GM18951 (cell line): ENCODE data around the gene MAN2A1.
"Not testable (repeated sequence)": the region's sequence is repeated elsewhere in the genome, so short reads cannot be mapped to it uniquely, and the experiment has no call there.

Experiments
- POLR2A ChIP-seq: IDR thresholded peaks from 4 replicates; pipeline ENCODE4 v1.6.1; 2011; ENCODE audit warnings: mild to moderate bottlenecking; ENCODE audit not compliant: insufficient read length, insufficient read depth; ENCODE audit errors: extremely low read depth
- in situ Hi-C: fragments of 300-500 bp; cut with MboI; formaldehyde crosslinking; loops from one replicate; pipeline ENCODE4 v1.12.0; 2022; ENCODE audit warnings: low sequenced_read_pairs, mixed read lengths, inconsistent platforms; ENCODE audit not compliant: unreplicated experiment

Gene MAN2A1

DNA sequence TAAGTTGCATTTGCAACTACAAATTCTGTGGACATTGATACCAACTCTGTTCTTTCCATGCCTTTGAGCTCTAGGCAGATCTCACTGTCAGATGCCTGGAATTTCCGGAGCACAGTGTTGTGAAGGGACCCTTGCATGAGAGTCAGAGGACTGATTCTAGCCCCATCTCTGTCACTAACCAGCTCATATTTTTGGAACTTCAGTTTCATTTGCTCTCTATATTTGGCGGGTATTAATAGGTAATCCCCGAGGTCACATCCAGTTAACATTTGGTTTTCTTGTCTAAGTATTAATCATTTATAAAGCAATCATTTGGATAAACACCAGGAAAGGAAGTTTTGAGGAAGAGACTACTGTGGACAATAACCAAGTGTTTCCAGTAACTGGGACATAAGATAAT is 115.7 kb downstream of the MAN2A1 start:
- in situ Hi-C loops: no loop called here
- no peak for TF ChIP-seq POLR2A

DNA sequence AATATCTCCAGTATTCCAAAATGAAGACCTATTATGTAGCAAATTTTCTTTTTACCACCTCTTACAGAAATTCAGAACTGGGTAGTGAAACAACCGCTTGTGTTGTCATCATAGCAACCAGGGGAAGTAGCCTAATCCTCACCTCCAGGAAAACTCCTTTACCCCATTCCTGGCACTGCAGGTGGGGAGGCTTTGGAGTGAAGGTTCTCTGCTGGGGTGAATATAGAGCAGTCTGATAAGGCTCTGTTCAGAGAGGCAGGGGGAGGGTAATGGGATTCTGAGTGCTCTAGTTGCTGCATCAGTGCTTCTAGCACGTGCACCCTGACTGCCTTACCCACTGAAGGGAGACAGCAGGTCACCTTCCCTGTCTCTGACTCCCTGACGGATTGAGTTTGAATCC is 116.2 kb downstream of the MAN2A1 start:
- no peak for TF ChIP-seq POLR2A
- in situ Hi-C loops: no loop called here

DNA sequence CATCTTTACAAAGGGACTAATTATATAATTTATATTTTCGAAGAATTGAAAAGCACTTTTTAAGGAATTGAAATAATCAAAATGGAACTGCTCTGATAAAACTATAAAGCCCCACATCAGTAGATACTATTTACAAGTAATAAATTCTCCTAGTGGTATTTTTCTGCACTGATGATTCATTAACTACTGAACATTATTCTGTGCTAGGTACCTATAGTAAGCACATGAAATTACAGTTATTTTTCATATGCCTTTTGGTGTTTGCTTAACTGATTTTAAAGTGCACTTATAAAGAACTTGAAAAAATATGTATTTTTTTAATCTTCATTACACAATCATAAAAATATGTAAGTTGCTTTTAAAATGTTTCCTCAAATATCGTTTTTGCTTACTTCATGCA is 123.0 kb downstream of the MAN2A1 start:
- in situ Hi-C loops: no loop called here
- TF ChIP-seq POLR2A: no peak

DNA sequence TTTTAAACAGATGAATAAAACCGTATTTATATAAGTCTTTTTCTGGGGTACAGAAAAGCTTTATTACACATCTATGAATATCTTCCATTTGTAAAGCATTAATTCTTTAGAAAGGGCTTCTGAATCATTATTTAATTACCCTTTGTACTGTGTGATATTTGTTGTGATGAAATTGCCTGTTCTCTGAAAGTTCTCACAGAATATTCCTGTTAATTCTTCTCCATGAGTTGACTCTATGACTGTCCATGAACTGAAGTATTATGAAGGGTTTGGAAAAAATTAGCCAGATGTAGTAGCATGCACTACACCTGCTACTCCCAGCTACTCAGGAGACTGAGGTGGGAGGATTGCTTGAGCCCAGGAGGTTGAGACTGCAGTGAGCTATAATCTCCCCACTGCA is 127.0 kb downstream of the MAN2A1 start:
- in situ Hi-C loops: no loop called here
- TF ChIP-seq POLR2A: no peak

DNA sequence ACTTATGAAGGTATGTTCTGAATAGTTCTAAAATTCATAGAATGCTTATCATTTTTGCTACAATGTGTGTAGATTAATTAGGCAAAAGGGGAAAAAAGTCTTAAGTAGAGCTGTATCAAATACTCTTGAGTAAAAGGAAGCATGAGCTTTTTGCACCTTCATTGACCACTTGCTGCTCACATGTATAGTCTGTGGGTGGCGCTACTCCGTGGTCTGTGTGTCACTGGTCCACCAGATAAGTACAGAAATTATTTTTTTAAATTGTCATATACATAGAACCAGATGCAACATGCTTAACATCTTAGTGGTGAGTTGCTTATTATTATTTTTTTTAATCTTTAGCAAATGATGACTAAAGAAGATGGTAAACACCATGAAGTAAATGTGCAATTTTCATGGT is 130.2 kb downstream of the MAN2A1 start:
- in situ Hi-C loops: no loop called here
- TF ChIP-seq POLR2A: no peak

DNA sequence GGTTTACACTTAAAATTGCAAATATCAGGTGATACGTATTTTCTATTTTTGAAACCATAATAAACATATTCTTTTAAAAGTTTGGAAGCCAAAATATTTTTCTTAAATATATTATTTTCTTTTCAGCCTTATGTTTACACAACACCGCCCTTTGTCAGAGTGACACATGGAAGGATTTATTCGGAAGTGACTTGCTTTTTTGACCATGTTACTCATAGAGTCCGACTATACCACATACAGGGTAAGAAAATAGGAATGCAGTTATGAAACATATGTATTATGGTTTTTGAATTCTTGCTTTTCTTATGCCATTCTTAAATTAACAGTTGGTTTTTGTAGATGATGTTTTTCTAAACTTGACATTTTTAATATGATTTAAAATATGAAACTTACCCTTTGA is 133.9 kb downstream of the MAN2A1 start:
- in situ Hi-C loops: no loop called here
- TF ChIP-seq POLR2A: no peak

DNA sequence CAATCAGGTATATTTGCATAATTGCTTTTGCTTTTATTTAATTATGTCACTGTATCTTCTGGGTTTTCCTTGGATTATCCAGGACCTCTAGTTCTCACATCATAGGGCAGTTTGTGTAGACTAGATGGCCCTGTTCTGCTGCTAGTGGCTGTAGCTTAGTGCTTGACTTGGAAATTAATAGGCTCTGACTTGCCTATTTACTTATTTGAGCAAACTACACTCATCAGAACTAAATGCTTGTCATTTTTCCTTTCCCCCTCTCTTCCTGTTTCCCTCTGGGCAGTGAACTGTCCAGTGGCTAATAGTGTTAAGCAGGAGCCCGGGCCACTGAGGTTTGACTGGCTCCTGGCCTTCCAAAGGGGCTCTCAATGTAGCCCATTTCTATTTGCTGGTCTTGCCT is 135.7 kb downstream of the MAN2A1 start:
- no peak for TF ChIP-seq POLR2A
- in situ Hi-C loops: no loop called here

DNA sequence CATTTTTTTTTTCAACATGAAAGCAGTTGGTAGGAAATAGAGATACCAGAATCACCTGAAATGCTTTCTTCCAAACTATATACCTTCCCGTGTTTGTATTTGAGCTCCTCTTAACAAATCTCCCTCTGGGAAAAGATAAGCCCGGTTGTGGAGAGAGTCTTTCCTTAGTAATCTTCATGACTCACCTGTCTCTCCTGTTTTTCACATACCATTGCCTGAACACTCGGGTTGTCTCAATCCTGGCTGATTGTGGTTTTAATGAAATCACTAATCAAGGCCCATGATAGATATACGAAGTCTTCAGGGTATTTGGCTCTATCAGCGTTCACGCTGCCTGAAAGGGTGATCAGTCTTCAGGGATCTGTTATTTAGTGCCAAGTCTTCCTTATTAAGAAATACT is 136.7 kb downstream of the MAN2A1 start:
- TF ChIP-seq POLR2A: no peak
- in situ Hi-C loops: no loop called here

DNA sequence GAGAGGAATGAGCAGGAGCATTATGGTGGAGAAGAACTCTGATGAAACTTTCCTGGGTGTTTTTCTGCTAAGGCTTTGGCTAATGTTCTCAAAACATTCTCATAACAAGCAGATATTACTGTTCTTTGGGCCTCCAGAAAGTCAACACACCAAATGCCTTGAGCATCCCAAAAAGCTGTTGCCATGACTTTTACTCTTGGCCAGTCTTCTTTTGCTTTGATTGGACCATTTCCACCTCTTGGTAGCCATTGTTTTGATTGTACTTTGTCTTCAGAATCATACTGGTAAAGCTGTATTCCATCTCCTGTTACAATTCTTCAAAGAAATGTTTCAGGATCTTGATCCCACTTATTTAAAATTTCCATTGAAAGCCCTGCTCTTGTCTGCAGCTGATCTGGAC is 139.6 kb downstream of the MAN2A1 start:
- in situ Hi-C loops: no loop called here

DNA sequence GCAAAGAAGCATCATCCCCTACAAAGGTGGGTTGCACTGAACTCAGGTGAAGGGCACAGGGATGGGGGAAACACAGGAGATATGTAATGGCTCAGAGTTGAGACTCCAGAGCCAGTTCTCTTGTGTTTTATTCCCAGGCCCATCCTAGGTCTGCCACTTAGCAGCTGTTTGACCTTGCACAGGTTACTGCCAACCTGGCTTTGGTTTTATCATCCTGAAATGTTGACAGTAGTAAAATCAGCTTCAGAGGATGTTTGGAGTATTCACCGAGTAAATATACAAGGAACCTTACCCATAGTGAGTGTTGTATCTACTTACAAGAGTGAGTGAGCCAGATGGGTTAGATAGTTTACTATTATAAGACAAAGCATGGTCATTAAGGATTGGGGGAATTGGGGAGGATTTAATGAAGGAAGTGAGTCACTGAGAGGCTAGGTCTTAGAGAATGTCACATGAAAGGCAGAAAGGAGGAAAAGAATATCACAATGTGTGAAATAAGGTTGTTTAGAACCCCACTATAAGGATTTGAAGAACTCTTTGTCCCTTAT is 141.3 kb downstream of the MAN2A1 start:
- no peak for TF ChIP-seq POLR2A
- in situ Hi-C loops: no loop called here

More for the DNA sequence above, 139.6 kb downstream of the MAN2A1 start:
- TF ChIP-seq POLR2A: no peak

DNA sequence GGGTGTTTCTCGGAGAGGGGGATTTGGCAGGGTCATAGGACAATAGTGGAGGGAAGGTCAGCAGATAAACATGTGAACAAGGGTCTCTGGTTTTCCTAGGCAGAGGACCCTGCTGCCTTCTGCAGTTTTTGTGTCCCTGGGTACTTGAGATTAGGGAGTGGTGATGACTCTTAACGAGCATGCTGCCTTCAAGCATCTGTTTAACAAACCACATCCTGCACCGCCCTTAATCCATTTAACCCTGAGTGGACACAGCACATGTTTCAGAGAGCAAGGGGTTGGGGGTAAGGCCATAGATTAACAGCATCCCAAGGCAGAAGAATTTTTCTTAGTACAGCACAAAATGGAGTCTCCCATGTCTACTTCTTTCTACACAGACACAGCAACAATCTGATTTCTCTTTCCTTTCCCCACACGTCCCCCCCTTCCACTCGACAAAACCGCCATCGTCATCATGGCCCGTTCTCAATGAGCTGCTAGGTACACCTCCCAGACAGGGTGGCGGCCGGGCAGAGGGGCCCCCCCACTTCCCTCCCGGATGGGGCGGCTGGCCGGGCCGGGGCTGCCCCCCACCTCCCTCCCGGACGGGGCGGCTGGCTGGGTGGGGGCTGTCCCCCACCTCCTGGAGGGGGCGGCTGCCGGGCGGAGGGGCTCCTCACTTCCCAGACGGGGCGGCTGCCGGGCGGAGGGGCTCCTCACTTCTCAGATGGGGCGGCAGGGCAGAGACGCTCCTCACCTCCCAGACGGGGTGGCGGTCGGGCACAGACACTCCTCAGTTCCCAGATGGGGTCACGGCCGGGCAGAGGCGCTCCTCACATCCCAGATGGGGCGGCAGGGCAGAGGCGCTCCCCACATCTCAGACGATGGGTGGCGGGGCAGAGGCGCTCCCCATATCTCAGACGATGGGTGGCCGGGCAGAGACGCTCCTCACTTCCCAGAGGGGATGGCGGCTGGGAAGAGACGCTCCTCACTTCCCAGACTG is 142.8 kb downstream of the MAN2A1 start:
- in situ Hi-C loops: not testable (repeated sequence)

DNA sequence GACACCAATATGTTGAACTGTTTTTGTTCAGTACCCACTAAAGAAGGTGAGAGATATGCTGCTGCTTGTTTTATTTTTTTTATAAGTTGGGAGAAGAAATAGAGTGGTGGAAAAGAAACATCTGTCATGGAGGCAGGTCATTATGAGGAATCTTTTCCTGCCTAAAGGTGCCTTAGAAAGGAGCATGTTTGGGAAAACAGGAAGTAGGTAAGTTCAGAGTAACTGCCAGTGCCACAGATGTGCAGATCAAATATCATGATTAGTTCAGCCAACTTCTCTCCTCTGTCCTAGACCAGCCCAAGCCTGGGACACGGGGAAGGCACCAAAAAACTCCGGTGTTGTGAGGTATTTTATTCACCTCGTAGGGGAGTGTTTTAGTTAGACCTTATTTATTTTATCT is 144.2 kb downstream of the MAN2A1 start:
- no peak for TF ChIP-seq POLR2A
- in situ Hi-C loops: no loop called here

DNA sequence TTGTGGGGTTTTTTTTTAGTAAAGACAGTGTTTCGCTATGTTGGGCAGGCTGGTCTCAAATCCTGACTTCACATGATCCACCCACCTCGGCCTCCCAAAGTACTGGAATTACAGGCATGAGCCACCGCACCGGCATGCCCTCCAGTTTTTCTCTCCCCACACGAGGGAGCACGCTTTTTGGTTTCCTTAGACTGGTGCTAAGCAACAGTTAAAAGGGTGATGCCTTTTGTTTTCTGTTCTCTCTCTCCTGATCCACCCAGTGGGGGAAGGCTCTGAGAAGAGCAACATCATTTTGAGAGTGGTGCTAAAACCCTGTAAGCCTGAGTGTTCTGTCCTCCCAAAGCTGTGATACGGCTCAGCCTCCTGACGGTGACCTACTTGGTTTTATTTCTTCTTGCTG is 146.6 kb downstream of the MAN2A1 start:
- no peak for TF ChIP-seq POLR2A
- in situ Hi-C loops: no loop called here

DNA sequence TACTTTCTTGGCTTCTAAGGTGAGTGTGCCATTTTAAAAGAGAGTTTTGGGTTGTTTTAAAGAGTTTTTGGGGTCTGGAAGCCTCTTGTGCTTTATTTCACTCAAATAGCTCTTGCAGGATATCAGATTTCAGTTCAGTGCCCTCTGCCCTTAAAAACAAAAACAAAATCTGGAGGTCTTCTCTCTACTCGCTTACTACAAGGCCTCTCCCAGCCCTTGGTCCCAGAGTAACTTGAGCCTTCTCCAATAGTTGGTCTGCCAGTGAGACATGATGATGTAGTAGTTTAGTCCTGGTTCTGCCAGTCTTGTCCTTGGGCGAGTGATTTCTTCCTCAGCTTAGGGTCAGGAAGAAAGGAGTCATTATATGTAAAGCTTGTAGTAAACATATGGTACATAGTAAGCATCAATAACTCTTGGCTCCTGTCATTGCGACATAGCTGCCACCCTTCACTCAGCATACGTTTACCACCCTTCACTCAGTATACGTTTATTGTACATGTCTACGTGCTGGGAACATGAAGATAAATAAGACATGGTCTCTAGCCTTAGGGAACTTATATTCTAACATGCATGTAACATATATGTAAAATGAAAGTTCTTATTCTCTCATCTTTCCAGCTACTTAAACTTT is 147.6 kb downstream of the MAN2A1 start:
- in situ Hi-C loops: no loop called here
- no peak for TF ChIP-seq POLR2A
